CD4-positive, alpha-beta T cell treated with Interleukin-21 for 1 hour (primary cell): ENCODE results near the gene BAZ1A.
"Not testable (repeated sequence)": the region's sequence is repeated elsewhere in the genome, so short reads cannot be mapped to it uniquely, and the experiment has no call there.

ENCODE experiments used
- DNase-seq: peaks from one replicate; pipeline ENCODE4 v3.0.0-alpha.2; 2020

BAZ1A gene

DNA sequence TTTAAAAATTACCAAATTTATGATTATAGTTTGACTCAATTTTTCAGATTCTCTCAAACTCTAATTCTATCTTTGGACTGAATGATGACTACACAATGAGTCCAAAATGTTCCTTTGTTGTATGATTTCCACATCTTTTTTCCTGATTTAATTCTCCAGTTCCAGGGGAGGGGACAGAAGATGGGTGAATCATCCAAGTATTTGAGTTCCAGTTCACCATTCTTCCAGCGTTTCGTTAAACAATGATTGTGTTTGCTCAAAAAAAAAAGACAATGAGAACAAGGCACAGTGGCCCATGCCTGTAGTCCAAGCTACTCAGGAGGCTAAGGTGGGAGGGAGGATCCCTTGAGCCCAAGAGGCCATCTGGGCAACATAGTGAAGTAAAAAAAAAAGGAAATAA lies 23.8 kb downstream of the BAZ1A start:
- DNase-seq = no peak

DNA sequence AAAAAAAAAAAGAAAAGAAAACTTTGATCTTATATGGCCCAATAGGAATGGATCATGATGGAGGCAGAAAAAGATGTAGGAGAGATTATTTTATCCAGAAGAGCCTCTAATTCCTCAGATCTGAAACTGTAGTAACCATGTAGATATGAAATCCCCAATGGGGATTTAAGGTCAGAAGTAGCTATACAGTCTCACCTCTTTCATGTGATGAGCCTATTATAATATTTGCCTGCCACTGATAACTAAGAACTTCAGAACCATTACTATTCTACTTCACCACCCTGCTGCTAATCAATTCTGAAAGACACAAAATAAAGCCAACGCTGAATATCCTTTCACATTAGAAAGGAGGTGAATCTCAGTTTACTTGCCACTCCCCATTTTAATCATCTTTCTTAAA lies 29.3 kb downstream of the BAZ1A start:
- no peak for DNase-seq

DNA sequence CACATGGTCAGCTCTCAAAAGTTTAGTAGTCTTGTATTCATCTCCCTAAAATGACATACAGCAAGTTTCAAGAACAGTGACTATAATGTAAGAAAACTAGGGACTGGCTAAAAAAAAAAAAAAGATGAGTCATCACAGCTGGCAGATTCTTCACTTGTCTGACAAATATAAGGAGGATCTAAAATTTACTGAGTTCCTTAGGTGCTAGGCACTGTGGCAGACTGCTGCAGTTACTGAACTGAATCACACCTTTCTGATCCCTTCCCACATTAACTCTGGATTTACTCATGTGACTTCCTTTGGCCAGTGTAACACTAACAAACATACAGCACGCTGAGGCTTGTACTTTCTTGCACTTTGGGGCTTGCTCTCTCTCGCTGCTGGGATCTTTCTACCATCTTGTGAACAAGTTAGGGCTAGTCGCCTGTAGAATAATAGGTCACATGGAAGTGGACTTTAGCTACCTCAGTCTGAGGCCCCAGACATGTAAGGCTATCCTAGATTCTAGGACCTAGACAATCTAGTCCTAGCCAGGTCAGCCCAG lies 32.1 kb downstream of the BAZ1A start:
- DNase-seq = no peak

DNA sequence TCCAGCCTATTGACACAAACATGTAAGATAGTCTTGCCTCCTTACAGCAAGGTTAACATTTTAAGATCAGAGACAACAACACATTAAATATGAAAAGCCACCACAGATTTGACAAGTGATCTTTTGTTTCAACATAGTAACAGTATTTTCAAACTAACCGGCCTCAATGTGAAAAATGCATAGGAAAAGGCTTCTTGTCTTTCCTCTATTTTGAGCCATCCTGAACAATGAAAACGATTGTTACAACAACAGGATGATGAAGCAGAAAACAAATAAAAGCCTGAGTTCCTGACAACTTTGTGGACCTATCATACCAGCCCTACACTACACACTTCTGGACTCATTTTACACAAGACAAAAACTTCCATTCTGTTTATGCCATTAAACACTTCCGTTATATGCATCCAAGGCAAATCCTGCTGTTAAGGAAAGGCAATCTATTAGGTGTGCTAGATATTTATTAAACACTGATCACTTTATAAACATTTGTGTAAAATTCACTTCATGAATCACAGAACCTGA lies 37.3 kb downstream of the BAZ1A start:
- no peak for DNase-seq

DNA sequence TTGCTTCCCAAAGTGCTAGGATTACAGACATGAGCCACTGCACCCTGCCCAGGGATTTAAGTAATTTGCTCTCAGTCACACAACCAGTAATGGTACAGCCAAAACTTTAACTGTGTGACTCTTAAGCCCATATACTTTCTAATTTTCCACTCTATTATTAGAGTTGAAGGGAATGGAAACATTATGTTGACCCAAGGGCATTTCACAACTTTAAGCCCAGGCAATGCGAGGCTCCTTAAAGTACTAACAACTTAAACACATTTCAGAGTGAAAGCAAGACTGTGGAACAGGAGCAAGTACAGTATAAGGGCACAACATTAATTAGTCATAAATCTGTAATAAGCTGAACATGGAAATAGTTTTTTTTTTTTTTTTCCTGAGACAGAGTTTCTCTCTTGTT lies 39.8 kb downstream of the BAZ1A start:
- no peak for DNase-seq

DNA sequence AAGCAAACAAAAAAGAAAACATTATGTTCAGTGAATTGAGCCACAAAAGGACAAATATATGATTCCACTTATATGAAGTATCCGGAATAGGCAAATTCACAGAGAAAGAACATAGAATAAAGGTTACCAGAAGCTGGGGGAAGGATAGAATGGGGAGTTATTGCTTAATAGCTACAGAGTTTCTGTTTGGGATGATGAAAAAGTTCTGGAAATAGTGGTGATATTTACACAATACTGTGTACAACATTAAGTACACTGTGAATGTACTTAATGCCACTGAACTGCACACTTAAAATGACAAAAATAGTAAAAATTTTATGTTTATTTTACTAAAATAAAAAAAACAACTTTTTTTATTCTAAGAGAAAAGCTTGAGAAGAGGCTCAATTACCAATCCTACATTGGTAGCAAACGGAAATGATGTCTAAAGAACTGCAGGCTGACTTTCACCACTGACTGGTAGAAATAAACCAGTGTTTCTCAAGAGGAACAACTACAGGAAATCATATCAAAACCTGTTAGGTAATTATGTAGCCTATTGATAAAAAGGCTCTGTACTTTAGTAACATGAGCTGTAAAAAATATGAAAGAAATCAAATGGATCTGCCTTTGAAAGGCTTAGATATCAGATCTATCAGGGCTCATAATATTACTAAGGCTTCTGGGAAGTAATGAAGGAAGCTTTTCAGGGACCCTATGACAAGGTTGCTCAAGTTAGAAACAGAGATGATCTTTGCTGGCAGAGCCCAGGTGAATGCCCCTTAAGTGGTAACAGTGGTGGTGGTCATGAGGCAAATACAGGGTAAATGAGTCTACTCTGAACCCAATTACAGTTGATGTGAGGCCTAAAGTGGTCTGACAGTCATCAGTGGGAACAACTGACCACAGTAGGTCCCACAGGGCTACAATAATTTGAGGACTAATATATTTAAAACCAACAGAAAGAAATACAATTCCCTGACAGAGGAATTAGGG lies 41.3 kb downstream of the BAZ1A start:
- peak; percentile 40 for DNase-seq

DNA sequence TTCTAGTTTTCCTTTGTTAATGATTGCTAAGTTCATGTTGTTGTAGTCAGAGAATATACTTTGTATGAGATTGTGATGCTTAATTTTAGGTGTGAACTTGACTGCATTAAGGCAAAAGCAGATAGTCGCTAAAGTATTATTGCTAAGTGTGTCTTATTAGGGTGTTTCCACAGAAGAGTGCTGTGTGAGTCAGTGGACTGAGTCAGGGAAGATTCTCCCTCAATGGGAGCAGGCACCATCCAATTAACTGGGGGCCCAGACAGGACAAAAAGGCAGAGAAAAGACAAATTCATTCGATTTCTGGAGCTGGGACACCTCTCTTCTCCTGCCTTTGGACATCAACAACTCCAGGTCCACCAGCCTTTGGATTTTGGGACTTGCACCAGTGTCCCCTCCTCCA lies 48.5 kb downstream of the BAZ1A start:
- DNase-seq = no peak

DNA sequence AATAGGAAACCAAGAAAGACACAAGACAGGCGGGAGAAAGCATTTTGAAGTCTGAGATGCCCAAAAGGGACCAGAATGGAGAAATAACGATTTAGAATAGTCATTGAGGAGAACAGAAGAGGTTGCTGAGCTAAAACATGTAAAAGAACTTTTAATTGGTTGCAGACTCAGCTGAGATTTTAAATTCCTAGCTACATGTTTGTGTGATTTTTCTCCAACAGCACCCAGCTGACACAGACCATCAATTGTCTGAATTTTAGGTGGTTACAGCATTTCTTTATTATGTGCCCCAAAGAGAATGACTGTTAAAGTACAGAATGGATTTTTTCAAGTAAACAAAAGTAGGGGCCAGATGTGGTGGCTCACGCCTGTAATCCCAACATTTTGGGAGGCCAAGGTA lies 50.3 kb downstream of the BAZ1A start:
- no peak for DNase-seq

DNA sequence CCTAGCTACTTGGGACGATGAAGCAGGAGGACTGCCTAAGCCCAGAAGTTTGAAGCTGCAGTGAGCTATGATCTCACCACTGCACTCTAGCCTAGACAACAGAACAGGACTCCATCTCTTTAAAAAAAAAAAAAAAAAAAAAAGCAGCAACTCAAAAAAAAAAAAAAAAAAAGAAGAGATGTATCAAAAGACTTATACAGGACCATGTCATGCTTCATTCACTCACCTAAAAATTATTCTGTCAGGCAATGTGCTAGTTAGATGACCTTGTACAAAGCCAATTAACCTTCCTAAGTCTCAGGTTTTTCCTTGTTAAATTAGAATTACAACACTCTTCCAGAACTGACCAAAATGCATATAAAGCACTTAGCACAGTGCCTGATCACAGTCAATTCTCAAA lies 50.9 kb downstream of the BAZ1A start:
- no peak for DNase-seq

DNA sequence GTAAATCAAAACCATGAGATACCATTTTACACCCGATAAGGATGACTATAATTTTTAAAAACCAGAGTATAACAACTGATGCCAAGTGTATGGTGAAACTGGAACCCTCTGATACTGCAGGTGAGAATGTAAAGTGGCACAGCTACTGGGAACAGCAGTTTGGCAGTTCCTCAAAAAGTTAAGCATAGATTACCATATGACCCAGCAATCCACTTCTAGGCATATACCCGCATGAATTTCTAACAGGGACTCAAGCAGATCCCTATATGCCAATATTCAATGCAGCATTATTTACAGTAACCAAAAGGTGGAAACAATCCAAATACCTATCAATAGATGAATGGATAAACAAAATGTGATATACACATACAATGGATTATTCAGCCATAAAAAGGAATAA lies 57.4 kb downstream of the BAZ1A start:
- DNase-seq = no peak

DNA sequence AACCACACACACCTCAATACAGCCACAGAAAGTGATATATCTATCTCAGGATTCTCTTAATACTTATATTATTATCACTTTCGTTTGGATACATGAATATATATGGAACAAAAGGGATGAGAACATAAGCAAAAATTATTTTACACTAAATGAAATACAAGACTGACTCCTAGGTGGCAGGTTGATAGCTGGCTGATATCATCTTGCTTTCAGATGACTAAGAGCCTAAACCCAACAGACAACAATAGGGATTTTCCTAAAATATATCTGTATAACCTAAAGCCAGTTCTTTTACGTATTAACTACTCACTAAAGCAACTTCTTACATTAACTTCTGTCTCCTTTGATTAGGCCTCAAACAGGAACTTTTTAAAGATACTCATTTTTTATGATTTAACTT lies 65.1 kb downstream of the BAZ1A start:
- no peak for DNase-seq

DNA sequence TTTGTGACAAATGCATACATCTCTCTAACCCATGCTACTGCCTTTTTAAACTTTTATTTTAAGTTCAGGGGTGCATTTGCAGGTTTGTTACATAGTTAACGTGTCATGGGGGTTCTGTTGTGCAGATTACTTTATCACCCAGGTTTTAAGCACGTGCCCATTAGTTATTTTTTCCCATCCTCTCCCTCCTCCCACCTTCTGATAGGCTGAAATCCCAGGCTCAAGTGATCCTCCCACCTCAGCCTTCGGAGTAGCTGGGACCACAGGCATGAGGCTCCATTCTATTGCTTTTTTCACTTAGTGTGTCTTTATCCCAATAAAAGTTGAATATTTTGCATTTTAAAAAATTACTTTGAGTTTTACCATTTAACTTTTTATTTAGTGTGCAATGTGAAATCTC lies 68.9 kb downstream of the BAZ1A start:
- no peak for DNase-seq

DNA sequence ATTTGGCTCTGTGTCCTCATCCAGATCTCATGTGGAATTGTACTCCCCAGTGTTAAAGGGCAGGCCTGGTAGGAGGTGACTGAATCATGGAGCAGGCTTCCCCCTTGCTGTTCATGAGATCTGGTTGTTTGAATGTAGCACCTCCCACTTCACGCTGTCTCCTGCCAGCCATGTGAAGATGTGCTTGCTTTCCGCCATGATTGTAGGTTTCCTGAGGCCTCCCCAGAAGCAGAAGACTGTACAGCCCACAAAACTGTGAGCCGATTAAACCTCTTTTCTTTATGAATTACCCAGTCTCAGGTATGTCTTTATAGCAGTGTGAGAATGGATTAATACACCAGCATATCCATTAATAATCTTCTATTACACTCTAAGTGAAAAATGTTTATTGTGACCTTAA lies 70.2 kb downstream of the BAZ1A start:
- DNase-seq = no peak

DNA sequence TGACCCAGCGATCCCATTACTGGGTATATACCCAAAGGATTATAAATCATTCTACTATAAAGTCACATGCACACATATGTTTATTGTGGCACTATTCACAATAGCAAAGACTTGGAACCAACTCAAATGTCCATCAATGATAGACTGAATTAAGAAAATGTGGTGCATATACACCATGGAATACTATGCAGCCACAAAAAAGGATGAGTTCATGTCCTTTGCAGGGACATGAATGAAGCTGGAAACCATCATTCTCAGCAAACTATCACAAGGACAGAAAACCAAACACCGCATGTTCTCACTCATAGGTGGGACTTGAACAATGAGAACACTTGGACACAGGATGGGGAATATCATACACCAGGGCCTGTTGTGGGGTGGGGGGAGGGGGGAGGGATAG lies 76.3 kb downstream of the BAZ1A start:
- not testable (repeated sequence) for DNase-seq

DNA sequence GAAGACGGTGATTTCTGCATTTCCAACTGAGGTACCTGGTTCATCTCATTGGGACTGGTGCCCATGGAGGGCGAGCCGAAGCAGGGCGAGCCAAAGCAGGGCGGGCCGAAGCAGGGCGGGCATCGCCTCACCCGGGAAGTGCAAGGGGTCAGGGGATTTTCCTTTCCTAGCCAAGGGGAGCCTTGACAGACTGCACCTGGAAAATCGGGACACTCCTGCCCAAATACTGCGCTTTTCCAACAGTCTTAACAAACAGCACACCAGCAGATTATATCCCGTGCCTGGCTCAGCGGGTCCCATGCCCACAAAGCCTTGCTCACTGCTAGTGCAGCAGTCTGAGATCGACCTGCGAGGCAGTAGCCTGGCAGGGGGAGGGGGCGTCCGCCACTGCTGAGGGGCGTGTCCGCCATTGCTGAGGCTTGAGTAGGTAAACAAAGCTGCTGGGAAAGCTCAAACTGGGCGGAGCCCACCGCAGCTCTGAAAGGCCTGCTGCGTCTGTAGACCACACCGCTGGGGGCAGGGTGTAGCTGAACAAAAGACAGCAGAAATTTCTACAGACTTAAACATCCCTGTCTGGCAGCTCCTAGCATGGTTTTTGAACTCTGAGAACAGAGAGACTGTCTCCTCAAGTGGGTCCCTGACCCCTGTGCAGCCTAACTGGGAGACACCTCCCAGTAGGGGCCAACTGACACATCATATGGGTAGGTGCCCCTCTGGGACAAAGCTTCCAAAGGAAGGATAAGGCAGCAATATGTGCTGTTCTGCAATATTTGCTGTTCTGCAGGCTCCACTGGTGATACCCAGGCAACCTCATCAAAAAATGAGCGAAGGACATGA lies 77.2 kb downstream of the BAZ1A start:
- no peak for DNase-seq

DNA sequence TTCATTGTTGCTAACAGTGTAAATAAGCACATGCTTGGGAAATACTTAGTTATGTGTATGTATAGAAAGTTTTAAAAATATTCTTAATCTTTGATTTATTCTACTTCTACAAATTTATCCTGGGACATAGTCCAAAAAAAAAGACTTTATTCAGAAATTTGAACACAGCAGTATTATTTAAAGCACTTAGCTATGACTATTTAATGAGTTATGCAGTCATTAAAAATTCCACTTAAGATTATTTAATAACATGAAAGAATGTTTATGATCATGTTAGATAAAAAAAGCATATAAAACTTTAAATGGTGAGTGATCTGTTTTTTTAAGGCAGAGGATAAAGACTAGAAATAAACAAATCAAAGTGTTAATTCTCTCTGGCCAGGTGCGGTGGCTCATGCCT lies 78.3 kb downstream of the BAZ1A start:
- no peak for DNase-seq

DNA sequence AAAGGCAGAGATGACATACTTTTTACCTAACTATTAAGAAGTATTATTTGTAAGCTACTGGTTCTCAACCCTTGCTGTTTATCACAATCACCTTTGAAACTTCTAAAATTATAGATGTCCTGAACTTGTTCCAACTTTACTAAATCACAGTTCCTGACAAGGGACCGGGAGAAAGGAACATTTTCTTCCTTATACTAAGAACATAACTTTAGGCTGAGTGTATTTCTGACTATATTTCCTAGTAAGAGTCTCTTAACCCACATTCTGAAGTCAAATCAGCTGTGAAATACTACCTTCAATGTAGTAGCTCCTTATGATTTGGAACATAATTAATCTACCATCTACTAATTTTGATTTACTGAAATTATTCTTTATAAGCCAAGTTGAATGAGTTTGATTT lies 80.2 kb downstream of the BAZ1A start:
- no peak for DNase-seq

DNA sequence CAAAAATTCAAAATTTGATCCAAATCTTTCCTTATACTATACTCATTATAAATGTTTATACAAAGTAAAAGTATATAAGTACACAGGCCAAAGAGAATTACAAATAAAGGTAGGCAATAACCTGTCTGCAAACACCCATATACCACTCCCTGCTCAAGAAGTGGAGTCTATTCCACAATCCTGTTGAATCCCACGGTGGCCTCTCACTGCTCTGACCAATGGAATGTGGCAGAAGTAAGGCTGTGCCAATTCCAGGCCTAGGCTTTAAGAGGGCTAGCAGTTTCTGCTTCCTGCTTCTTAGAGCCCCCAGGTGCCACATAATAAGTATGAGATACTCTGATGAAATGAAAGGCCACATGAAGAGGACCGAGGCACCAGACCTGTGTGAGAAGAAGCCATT lies 80.9 kb downstream of the BAZ1A start:
- DNase-seq = no peak

DNA sequence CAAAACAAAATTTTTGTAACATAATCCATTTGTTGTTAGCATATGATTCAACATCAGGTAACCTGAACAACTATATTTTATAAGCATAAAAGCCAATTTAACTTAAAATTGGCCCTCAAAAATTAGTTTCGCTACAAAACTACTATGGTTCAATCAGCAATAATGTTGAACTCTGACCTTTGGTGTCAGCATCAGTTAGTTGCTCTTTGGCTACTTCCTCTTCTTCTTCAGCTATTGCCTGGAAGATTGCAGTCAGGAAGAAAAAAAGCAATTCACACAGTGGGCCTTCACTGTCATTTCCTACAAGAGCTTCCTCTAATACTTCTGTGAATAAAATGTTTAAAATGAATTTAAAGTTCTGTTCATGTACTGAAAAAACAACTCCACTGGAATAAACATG lies 82.6 kb downstream of the BAZ1A start:
- DNase-seq = no peak

DNA sequence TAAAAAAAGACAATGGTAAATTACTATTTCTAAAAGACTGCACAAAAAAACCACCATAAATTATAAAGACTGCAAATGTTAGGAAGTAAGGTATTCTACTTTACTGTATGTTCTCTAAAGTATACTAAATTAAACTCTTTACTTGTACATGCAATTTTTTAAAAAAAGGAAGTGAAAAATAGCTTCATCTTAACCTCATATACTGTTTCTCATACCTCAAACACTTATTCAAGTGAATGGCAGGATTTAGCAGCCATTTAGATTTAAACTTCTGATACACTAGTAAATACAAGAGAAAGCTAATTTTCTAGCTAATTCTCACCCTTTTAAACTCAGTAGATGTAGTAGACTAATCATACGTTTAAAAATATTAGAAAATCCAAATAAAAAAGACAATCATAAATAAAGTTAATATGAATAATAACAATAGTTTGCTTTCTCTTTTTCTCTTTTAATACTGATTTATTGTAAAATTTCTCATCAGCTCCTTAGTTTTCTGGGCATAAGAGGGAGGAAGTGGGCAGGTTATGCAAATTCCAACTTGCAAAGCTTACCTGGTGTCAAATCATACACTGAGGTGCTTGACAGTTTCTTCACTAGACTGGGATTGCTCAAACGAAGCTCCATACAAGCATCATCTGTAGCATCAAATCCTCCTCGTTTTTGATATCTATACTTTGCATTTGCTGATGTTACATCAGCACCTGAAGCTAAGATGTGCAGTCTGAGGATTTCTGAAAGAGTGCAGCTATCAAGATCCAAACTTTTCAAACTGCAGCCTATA lies 89.7 kb downstream of the BAZ1A start:
- no peak for DNase-seq

DNA sequence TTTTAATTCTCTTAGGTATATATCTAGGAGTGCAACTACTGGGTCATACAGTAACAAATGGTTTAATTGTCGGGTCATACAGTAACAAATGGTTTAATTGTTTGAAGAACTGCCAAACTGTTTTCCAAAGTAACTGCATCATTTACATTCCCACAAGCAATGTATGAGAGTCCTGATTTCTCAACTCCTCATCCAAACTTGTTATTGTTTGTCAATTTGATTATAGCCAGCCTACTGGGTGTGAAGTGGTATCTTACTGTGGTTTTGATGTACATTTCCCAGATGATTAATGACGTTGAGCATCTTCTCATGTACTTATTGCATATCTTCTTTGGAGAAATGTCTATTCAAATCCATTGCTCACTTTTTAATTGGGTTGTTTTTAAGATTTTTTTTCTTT lies 93.1 kb downstream of the BAZ1A start:
- DNase-seq = no peak

DNA sequence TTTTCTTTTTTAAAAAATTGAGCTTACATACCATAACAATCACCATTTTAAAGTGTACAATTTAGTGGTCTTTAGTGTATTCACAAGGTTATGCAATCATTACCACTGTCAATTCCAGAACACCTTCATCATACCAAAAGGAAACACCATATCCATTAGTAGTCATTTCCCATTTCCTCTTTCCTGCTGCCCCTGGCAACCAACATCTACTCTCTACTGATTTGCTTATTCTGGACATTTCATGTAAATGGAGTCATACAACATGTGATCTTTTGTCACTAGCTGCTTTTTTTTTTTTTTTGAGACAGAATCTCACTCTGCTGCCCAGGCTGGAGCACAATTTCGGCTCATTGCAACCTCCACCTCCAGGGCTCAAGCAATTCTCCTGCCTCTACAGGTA lies 93.9 kb downstream of the BAZ1A start:
- DNase-seq = no peak

DNA sequence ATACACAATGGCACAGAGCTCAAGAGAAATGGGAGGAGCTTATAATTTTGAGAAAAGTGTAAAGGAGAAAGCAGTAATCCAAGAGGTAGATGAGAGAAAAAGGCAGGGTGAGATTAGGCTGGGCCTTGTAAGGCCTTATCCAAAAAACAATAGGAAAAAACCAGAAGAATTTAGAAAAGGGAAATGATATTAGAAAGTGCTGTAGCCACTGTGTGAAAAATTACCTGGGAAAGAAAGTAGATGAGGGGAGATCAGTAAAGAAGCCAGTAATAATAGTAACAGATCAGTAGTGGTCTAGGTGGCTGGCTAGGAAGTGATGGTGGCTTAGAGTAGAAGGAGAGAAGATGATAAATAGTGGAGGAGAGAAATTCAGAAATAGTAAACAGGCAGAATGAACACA lies 94.5 kb downstream of the BAZ1A start:
- no peak for DNase-seq
